ENCODE data around the gene PLA2G5.

The PLA2G5 gene

DNA sequence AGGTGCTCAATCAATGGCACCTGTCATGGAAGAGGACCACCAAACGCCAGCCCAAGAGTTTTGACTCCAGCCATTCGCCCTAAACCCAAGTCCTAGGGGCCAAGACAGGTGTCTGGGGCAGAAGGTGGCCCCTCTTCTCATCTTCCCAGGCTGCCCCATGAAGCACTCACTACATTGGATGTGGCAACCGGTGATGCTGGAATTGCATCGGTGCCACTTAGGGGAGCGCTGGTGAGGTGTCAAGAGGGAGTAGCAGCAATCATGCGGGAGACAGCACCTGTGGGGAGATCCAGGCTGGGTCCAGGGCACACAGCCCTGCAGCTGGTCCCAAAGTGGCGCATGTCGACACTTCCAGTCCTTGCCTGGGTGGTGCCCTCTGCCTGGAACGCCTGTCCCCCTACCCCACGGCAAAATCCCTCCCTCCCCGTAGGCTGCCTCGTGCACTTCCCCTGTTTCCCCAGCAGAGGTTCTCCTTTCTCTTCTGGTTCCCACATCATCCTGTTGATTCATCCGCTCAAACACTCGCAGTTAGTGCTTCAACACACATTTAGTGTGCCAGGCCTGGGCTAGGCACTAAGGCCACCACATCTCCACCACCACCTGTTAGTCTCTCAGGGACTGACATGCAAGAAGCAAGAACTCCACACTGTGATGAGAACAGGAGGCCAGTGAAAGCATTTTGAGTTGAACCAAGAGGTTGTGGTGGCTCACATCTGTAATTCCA, 30.8 kb downstream of the PLA2G5 start:
- H3K4me3 ChIP-seq (ENCODE audit: low read length in 2 of 2) = no peak overlapping the region
- no peak overlapping the region for H3K27ac ChIP-seq (ENCODE audit: low read depth in 2 of 2, low read length in 2 of 2)
- H3K27me3 ChIP-seq (ENCODE audit: control insufficient read depth in 2 of 2, insufficient read depth in 2 of 2, low read length in 2 of 2) = no peaks in the 10 kb centered on the region
- H3K36me3 ChIP-seq (ENCODE audit: control insufficient read depth in 2 of 2, insufficient read depth in 2 of 2, low read length in 2 of 2) = no peaks in the 10 kb centered on the region
- no peaks in the 10 kb centered on the region for H3K9me3 ChIP-seq (ENCODE audit: control insufficient read depth in 2 of 2, low read length in 2 of 2)
- no peak overlapping the region for H3K9ac ChIP-seq (ENCODE audit: low read depth in 1 of 2, low read length in 2 of 2)
- H3K4me1 ChIP-seq (ENCODE audit: control insufficient read depth in 2 of 2, insufficient read depth in 2 of 2, low read length in 2 of 2) = no peaks in the 10 kb centered on the region

DNA sequence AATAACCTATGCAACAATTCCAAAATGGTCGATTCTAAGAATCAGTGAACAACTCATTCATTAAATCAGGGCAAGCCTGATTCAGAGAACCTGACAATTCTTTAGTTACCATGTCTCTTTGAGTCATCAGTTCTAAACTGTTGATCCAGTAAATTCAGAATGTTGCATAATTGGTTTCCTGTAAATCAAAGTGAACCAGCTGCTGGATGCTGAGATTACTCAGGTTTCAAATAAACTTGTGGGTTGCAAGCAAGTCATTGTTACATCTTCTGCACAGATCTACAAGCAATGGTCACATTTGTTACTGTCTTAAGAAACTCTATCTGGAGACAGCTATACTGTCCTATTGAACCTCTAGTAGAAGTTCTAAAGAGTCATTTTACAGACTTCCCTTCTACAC, 32.9 kb downstream of the PLA2G5 start:
- Histone ChIP-seq H3K27me3 (ENCODE audit: control insufficient read depth in 2 of 2, insufficient read depth in 2 of 2, low read length in 2 of 2) (peaks cover 0 to 3% of the 10 kb centered on the region in 2 donors), H3K4me3 (ENCODE audit: low read length in 2 of 2) (no peak overlapping the region), H3K9ac (ENCODE audit: low read depth in 1 of 2, low read length in 2 of 2) (no peak overlapping the region), H3K9me3 (ENCODE audit: control insufficient read depth in 2 of 2, low read length in 2 of 2) (no peaks in the 10 kb centered on the region), H3K27ac (ENCODE audit: low read depth in 2 of 2, low read length in 2 of 2) (no peak overlapping the region), H3K4me1 (ENCODE audit: control insufficient read depth in 2 of 2, insufficient read depth in 2 of 2, low read length in 2 of 2) (no peaks in the 10 kb centered on the region), H3K36me3 (ENCODE audit: control insufficient read depth in 2 of 2, insufficient read depth in 2 of 2, low read length in 2 of 2) (no peaks in the 10 kb centered on the region)

DNA sequence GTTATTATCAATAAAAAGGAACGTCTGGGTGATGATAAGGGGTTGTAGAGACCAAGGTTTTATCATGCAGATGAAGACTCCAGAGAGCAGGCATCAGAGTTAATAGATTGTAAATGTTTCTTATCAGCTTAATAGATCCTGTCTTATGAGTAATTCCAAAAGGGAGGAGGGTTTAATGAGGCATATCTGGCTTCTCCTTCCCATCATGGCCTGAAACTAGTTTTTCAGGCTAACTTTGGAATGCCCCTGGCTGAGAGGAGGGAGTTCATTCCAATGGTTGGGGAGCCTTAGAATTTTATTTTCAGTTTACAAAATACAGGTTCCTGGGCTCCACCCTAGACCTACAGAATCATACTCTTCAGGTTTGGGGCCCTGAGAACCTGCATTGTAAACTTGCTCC, 35.9 kb downstream of the PLA2G5 start:
- Histone ChIP-seq H3K36me3 (ENCODE audit: control insufficient read depth in 2 of 2, insufficient read depth in 2 of 2, low read length in 2 of 2) (no peaks in the 10 kb centered on the region), H3K9me3 (ENCODE audit: control insufficient read depth in 2 of 2, low read length in 2 of 2) (no peaks in the 10 kb centered on the region), H3K4me3 (ENCODE audit: low read length in 2 of 2) (no peak overlapping the region), H3K9ac (ENCODE audit: low read depth in 1 of 2, low read length in 2 of 2) (no peak overlapping the region), H3K4me1 (ENCODE audit: control insufficient read depth in 2 of 2, insufficient read depth in 2 of 2, low read length in 2 of 2) (no peaks in the 10 kb centered on the region), H3K27me3 (ENCODE audit: control insufficient read depth in 2 of 2, insufficient read depth in 2 of 2, low read length in 2 of 2) (peaks cover 0 to 3% of the 10 kb centered on the region in 2 donors), H3K27ac (ENCODE audit: low read depth in 2 of 2, low read length in 2 of 2) (no peak overlapping the region)

GRCh38 chr1:20107351-20107750, 37.4 kb downstream of the PLA2G5 start:
- Histone ChIP-seq H3K27me3 (ENCODE audit: control insufficient read depth in 2 of 2, insufficient read depth in 2 of 2, low read length in 2 of 2) (peaks cover 0 to 3% of the 10 kb centered on the region in 2 donors), H3K4me1 (ENCODE audit: control insufficient read depth in 2 of 2, insufficient read depth in 2 of 2, low read length in 2 of 2) (no peaks in the 10 kb centered on the region), H3K9ac (ENCODE audit: low read depth in 1 of 2, low read length in 2 of 2) (no peak overlapping the region), H3K36me3 (ENCODE audit: control insufficient read depth in 2 of 2, insufficient read depth in 2 of 2, low read length in 2 of 2) (no peaks in the 10 kb centered on the region), H3K27ac (ENCODE audit: low read depth in 2 of 2, low read length in 2 of 2) (no peak overlapping the region), H3K4me3 (ENCODE audit: low read length in 2 of 2) (no peak overlapping the region), H3K9me3 (ENCODE audit: control insufficient read depth in 2 of 2, low read length in 2 of 2) (no peaks in the 10 kb centered on the region)

GRCh38 chr1:20107796-20108195, 37.8 kb downstream of the PLA2G5 start:
- no peak overlapping the region for H3K9ac ChIP-seq (ENCODE audit: low read depth in 1 of 2, low read length in 2 of 2)
- no peak overlapping the region for H3K27ac ChIP-seq (ENCODE audit: low read depth in 2 of 2, low read length in 2 of 2)
- no peaks in the 10 kb centered on the region for H3K9me3 ChIP-seq (ENCODE audit: control insufficient read depth in 2 of 2, low read length in 2 of 2)
- no peak overlapping the region for H3K4me3 ChIP-seq (ENCODE audit: low read length in 2 of 2)
- H3K36me3 ChIP-seq (ENCODE audit: control insufficient read depth in 2 of 2, insufficient read depth in 2 of 2, low read length in 2 of 2) = no peaks in the 10 kb centered on the region
- peaks cover 0 to 3% of the 10 kb centered on the region in 2 donors for H3K27me3 ChIP-seq (ENCODE audit: control insufficient read depth in 2 of 2, insufficient read depth in 2 of 2, low read length in 2 of 2)
- H3K4me1 ChIP-seq (ENCODE audit: control insufficient read depth in 2 of 2, insufficient read depth in 2 of 2, low read length in 2 of 2) = no peaks in the 10 kb centered on the region

DNA sequence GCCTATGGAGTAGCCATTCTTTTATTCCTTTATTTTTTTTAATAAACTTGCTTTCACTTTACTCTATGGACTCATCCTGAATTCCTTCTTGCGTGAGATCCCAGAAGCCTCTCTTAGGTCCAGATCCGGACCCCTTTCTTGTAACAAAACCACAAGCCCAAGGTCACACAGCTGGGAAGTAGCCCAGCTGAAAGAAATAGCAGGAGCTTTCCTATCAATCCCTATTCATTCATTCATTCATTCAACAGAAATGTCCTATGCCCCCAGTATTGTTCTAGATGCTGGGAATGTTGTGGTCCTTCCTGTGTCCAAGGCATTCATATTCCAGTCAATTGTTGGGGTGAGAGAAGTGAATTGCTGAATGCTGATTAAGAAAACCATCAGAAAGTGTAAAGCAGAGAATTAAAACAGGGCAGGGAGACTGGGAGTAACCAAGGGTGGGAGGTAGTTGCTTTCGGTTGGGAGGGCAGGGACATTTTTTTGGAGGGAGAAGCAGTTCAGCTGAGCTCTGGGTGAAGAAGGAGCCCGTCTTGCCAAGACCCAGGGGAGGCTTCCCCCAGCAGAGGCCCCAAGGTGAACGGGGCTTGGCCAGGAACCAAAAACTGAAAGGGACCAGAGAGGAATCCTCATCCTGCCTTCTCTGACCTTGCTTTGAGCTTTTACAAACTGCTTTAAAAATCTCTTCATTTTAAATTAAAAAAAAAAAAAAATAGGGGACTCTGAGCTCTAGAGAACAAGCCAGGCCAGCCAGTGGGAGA, 38.6 kb downstream of the PLA2G5 start:
- Histone ChIP-seq H3K4me3 (ENCODE audit: low read length in 2 of 2) (no peak overlapping the region), H3K9ac (ENCODE audit: low read depth in 1 of 2, low read length in 2 of 2) (no peak overlapping the region), H3K36me3 (ENCODE audit: control insufficient read depth in 2 of 2, insufficient read depth in 2 of 2, low read length in 2 of 2) (no peaks in the 10 kb centered on the region), H3K4me1 (ENCODE audit: control insufficient read depth in 2 of 2, insufficient read depth in 2 of 2, low read length in 2 of 2) (no peaks in the 10 kb centered on the region), H3K27me3 (ENCODE audit: control insufficient read depth in 2 of 2, insufficient read depth in 2 of 2, low read length in 2 of 2) (peaks cover 0 to 3% of the 10 kb centered on the region in 2 donors), H3K9me3 (ENCODE audit: control insufficient read depth in 2 of 2, low read length in 2 of 2) (no peaks in the 10 kb centered on the region), H3K27ac (ENCODE audit: low read depth in 2 of 2, low read length in 2 of 2) (no peak overlapping the region)

GRCh38 chr1:20109223-20109856, 39.3 kb downstream of the PLA2G5 start:
- Histone ChIP-seq H3K27ac (ENCODE audit: low read depth in 2 of 2, low read length in 2 of 2) (no peak overlapping the region), H3K27me3 (ENCODE audit: control insufficient read depth in 2 of 2, insufficient read depth in 2 of 2, low read length in 2 of 2) (peaks cover 0 to 3% of the 10 kb centered on the region in 2 donors), H3K9ac (ENCODE audit: low read depth in 1 of 2, low read length in 2 of 2) (no peak overlapping the region), H3K4me3 (ENCODE audit: low read length in 2 of 2) (no peak overlapping the region), H3K9me3 (ENCODE audit: control insufficient read depth in 2 of 2, low read length in 2 of 2) (no peaks in the 10 kb centered on the region), H3K36me3 (ENCODE audit: control insufficient read depth in 2 of 2, insufficient read depth in 2 of 2, low read length in 2 of 2) (no peaks in the 10 kb centered on the region), H3K4me1 (ENCODE audit: control insufficient read depth in 2 of 2, insufficient read depth in 2 of 2, low read length in 2 of 2) (no peaks in the 10 kb centered on the region)

GRCh38 chr1:20110679-20111078, 40.7 kb downstream of the PLA2G5 start:
- H3K9ac ChIP-seq (ENCODE audit: low read depth in 1 of 2, low read length in 2 of 2) = no peak overlapping the region
- H3K27me3 ChIP-seq (ENCODE audit: control insufficient read depth in 2 of 2, insufficient read depth in 2 of 2, low read length in 2 of 2) = peaks cover 0 to 3% of the 10 kb centered on the region in 2 donors
- H3K9me3 ChIP-seq (ENCODE audit: control insufficient read depth in 2 of 2, low read length in 2 of 2) = no peaks in the 10 kb centered on the region
- no peak overlapping the region for H3K4me3 ChIP-seq (ENCODE audit: low read length in 2 of 2)
- no peaks in the 10 kb centered on the region for H3K4me1 ChIP-seq (ENCODE audit: control insufficient read depth in 2 of 2, insufficient read depth in 2 of 2, low read length in 2 of 2)
- no peak overlapping the region for H3K27ac ChIP-seq (ENCODE audit: low read depth in 2 of 2, low read length in 2 of 2)
- H3K36me3 ChIP-seq (ENCODE audit: control insufficient read depth in 2 of 2, insufficient read depth in 2 of 2, low read length in 2 of 2) = no peaks in the 10 kb centered on the region

DNA sequence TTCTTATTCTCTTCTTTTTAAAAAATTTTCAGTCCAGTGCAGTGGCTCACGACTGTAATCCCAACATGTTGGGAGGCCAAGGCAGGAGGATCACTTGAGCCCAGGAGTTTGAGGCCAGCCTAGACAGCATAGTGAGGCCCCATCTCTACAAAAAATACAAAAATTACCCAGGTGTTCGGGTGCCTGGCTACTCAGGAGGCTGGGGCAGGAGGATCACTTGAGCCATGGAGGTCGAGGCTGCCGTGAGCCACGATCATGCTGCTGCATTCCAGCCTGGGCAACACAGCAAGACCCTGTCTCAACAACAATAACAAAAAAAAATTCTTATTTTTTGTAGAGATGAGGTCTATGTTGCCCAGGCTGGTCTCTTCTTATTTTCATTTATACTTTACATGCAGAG, 41.5 kb downstream of the PLA2G5 start:
- Histone ChIP-seq H3K27ac (ENCODE audit: low read depth in 2 of 2, low read length in 2 of 2) (no peak overlapping the region), H3K27me3 (ENCODE audit: control insufficient read depth in 2 of 2, insufficient read depth in 2 of 2, low read length in 2 of 2) (peaks cover 0 to under 1% of the 10 kb centered on the region in 2 donors), H3K36me3 (ENCODE audit: control insufficient read depth in 2 of 2, insufficient read depth in 2 of 2, low read length in 2 of 2) (no peaks in the 10 kb centered on the region), H3K4me1 (ENCODE audit: control insufficient read depth in 2 of 2, insufficient read depth in 2 of 2, low read length in 2 of 2) (no peaks in the 10 kb centered on the region), H3K4me3 (ENCODE audit: low read length in 2 of 2) (no peak overlapping the region), H3K9ac (ENCODE audit: low read depth in 1 of 2, low read length in 2 of 2) (no peak overlapping the region), H3K9me3 (ENCODE audit: control insufficient read depth in 2 of 2, low read length in 2 of 2) (no peaks in the 10 kb centered on the region)

GRCh38 chr1:20112279-20113000, 42.4 kb downstream of the PLA2G5 start:
- Histone ChIP-seq H3K9ac (ENCODE audit: low read depth in 1 of 2, low read length in 2 of 2) (no peak overlapping the region), H3K27ac (ENCODE audit: low read depth in 2 of 2, low read length in 2 of 2) (no peak overlapping the region), H3K4me3 (ENCODE audit: low read length in 2 of 2) (no peak overlapping the region), H3K36me3 (ENCODE audit: control insufficient read depth in 2 of 2, insufficient read depth in 2 of 2, low read length in 2 of 2) (no peaks in the 10 kb centered on the region), H3K9me3 (ENCODE audit: control insufficient read depth in 2 of 2, low read length in 2 of 2) (no peaks in the 10 kb centered on the region), H3K27me3 (ENCODE audit: control insufficient read depth in 2 of 2, insufficient read depth in 2 of 2, low read length in 2 of 2) (no peaks in the 10 kb centered on the region), H3K4me1 (ENCODE audit: control insufficient read depth in 2 of 2, insufficient read depth in 2 of 2, low read length in 2 of 2) (no peaks in the 10 kb centered on the region)

All from mucosa of rectum (tissue), 2 donors.